HCT116 (cell line): ENCODE data around the gene CDH5.

Source experiments
- CEBPB ChIP-seq: IDR thresholded peaks from 2 replicates; pipeline ENCODE4 v1.6.1; 2012; ENCODE audit warnings: low read depth
- CTCF ChIP-seq, 3 experiments: fragments of 200-600 bp in 1 of 3; sonication (generic) in 1 of 3; IDR thresholded peaks in 2 of 3; conservative IDR thresholded peaks in 1 of 3; 2 replicates each; pipeline ENCODE4 v1.5.1; 2012 to 2017; ENCODE audit warnings: low read depth in 2 of 3, low read length in 2 of 3, antibody characterized with exemption in 1 of 3, borderline replicate concordance in 1 of 3, control low read depth in 1 of 3, mild to moderate bottlenecking in 1 of 3, mixed read lengths in 1 of 3, mixed run types in 1 of 3, moderate library complexity in 1 of 3; ENCODE audit not compliant: insufficient read depth in 1 of 3
- EZH2phosphoT487 ChIP-seq: fragments of 200-600 bp; IDR thresholded peaks from 2 replicates; pipeline ENCODE4 v1.6.1; 2018; ENCODE audit warnings: antibody characterized with exemption, borderline replicate concordance
- JUND ChIP-seq: IDR thresholded peaks from 2 replicates; pipeline ENCODE4 v1.6.1; 2012
- MAX ChIP-seq: IDR thresholded peaks from 2 replicates; pipeline ENCODE4 v1.6.1; 2012
- POLR2A ChIP-seq: IDR thresholded peaks from 2 replicates; pipeline ENCODE4 v1.7.0; 2011; ENCODE audit warnings: borderline replicate concordance; ENCODE audit not compliant: insufficient read depth, insufficient read length; ENCODE audit errors: extremely low read depth
- ZFX ChIP-seq: fragments of 450-650 bp; IDR thresholded peaks from 2 replicates; pipeline ENCODE4 v1.6.1; 2017
- ZNF274 ChIP-seq: fragments of 200-500 bp; sonication (Bioruptor generic); IDR thresholded peaks from 2 replicates; pipeline ENCODE4 v1.6.1; 2014; ENCODE audit warnings: mild to moderate bottlenecking, low read depth, low read length, inconsistent platforms

- TF ChIP-seq CTCF (IDR thresholded peaks at IDR 0.05 in 2 of 3, conservative IDR thresholded peaks at IDR 0.05 in 1 of 3; ENCODE audit: borderline replicate concordance in 1 of 3, insufficient read depth in 1 of 3, low read depth in 2 of 3, low read length in 2 of 3) (no peak), POLR2A (no peak), MAX (no peak), ZFX (no peak), JUND (no peak), EZH2phosphoT487 (no peak), CEBPB (0 out of 2 replicates have a peak, but pooled peaks have one; percentile 36), ZNF274 (no peak)
Observed at GRCh38 chr16:66446737-66447136, 80.2 kb downstream of the CDH5 start.
